Measurements from ENCODE around the gene MRPL4.

Gene MRPL4

DNA sequence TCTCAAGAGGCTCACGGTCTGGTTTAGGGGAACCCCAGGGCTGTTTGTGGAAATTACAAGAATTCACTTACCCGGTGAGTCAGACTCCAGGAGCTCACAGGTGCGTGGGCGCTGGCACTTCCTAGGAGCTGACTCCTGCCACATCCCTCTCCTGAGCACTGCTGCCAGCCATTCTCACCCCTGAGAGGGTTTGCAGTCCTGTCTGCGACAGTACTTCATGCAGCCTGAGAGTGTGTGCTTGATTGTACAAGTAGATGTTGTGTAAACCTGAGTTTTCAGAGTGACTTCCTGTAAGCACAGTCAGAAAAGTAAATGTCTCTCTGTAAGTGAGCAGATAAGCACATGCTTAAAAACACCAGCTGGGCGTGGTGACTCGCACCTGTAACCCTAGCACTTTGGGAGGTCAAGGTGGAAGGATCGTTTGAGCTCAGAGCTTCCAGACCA is 8.1 kb downstream of the MRPL4 start:
- DNase-seq (ENCODE audit: low read depth in 2 of 2), result no peak
- TF ChIP-seq, protein P1, sequence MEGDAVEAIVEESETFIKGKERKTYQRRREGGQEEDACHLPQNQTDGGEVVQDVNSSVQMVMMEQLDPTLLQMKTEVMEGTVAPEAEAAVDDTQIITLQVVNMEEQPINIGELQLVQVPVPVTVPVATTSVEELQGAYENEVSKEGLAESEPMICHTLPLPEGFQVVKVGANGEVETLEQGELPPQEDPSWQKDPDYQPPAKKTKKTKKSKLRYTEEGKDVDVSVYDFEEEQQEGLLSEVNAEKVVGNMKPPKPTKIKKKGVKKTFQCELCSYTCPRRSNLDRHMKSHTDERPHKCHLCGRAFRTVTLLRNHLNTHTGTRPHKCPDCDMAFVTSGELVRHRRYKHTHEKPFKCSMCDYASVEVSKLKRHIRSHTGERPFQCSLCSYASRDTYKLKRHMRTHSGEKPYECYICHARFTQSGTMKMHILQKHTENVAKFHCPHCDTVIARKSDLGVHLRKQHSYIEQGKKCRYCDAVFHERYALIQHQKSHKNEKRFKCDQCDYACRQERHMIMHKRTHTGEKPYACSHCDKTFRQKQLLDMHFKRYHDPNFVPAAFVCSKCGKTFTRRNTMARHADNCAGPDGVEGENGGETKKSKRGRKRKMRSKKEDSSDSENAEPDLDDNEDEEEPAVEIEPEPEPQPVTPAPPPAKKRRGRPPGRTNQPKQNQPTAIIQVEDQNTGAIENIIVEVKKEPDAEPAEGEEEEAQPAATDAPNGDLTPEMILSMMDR (IDR thresholded peaks at IDR 0.05; ENCODE audit: low read depth, low read length), result no peak
- no peak overlapping the region for H3K4me3 ChIP-seq (replicated peaks in 1 of 2; ENCODE audit: low read depth in 2 of 2, low read length in 2 of 2)

DNA sequence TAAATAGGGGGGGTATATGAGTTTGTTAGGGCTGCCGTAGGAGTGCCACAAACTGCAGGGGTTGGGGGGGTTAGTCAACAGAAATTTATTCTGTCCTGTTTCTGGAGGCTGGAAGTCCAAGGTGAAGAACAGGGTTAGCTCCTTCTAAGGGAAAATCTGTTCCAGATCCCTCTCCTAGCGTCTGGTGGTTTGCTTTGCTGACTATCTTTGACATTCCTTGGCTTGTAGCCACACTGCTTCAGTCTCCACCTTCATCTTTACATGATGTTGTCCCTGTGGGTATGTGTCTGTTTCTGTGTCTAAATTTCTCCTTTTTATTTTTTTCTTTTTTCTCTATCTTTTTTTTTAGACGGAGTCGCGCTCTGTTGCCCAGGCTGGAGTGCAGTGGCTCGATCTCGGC is 10.8 kb downstream of the MRPL4 start:
- TF ChIP-seq, protein P1 (IDR thresholded peaks at IDR 0.05; ENCODE audit: low read depth, low read length), result no peak
- no peak overlapping the region for H3K4me3 ChIP-seq (replicated peaks in 1 of 2; ENCODE audit: low read depth in 2 of 2, low read length in 2 of 2)
- peak; percentile 36 to 40 for DNase-seq (ENCODE audit: low read depth in 2 of 2)

DNA sequence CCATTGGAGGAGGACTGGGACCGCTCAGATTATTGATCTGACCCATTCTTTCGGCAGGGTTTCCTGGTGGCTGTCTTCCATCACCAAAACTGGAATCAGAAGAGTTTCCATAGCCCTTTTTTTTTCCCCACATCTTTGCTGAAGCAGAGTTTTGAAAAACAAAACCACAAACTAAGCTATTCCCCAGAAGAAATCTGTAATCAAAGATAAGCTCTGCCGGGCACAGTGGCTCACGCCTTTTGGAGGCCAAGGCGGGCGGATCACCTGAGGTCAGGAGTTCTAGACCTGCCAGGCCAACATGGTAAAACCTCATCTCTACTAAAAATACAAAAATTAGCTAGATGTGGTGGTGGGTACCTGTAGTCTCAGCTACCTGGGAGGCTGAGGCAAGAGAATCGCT is 14.7 kb downstream of the MRPL4 start:
- TF ChIP-seq, protein P1 (IDR thresholded peaks at IDR 0.05; ENCODE audit: low read depth, low read length), result no peak
- no peak for DNase-seq (ENCODE audit: low read depth in 2 of 2)
- H3K4me3 ChIP-seq (replicated peaks in 1 of 2; ENCODE audit: low read depth in 2 of 2, low read length in 2 of 2), result no peak overlapping the region

DNA sequence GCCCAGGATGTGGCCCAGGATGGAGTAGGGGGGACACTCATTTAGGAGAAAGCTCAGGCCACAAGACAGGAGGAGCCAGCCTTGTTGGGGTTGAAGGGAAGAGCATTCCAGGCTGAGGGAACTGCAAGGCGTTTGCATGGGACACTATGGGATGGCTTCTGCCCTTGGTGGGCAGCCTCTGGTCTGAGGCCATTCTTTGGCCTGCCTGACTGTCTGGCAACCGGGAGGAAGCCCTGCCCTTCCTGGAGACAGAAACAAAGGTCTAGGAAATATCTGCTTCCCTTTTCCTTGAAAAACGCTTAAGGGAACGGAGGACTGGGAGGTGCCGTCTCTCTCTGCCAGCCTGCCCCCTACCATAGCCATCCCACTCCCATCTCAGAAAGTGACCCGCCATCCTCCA is 16.1 kb downstream of the MRPL4 start:
- DNase-seq (ENCODE audit: low read depth in 2 of 2), result no peak
- H3K4me3 ChIP-seq (replicated peaks in 1 of 2; ENCODE audit: low read depth in 2 of 2, low read length in 2 of 2), result no peak overlapping the region

DNA sequence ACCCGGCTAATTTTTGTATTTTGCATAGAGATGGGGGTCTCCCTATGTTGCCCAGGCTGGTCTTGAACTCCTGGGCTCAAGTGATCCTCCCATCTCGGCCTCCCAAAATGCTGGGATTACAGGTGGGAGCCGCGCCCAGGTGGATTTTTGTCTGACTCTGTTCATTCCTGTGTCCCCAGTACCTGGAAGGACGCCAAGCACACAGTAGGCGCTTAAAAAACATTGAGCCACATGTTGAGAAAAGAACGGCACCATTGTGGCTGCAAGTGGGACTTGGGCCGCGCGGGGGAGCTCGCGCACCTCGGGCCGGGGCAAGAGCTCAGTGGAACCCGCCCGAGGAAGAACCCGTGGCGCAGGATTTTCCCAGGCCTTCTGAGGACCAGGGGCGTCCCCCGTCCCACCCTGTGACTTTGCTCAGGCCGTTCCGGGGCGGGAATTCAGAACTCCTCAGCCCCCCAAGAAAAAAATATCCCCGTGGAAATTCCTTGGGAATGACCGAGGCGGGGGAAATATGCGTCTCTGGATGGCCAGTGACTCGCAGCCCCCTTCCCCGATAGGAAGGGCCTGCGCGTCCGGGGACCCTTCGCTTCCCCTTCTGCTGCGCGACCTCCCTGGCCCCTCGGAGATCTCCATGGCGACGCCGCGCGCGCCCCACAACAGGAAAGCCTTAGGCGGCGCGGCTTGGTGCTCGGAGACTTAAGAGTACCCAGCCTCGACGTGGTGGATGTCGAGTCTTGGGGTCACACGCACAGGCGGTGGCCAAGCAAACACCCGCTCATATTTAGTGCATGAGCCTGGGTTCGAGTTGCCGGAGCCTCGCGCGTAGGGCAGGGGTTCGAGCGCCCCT is 17.5 kb downstream of the MRPL4 start:
- peak overlapping the region in 1 of 2 donors; percentile 66 for H3K4me3 ChIP-seq (replicated peaks in 1 of 2; ENCODE audit: low read depth in 2 of 2, low read length in 2 of 2)
- peak; percentile 82 to 85 for DNase-seq (ENCODE audit: low read depth in 2 of 2)
- TF ChIP-seq, protein P1 (IDR thresholded peaks at IDR 0.05; ENCODE audit: low read depth, low read length), result peak; percentile 98

More for the DNA sequence above, 16.1 kb downstream of the MRPL4 start:
- TF ChIP-seq, protein P1 (IDR thresholded peaks at IDR 0.05; ENCODE audit: low read depth, low read length), result no peak

DNA sequence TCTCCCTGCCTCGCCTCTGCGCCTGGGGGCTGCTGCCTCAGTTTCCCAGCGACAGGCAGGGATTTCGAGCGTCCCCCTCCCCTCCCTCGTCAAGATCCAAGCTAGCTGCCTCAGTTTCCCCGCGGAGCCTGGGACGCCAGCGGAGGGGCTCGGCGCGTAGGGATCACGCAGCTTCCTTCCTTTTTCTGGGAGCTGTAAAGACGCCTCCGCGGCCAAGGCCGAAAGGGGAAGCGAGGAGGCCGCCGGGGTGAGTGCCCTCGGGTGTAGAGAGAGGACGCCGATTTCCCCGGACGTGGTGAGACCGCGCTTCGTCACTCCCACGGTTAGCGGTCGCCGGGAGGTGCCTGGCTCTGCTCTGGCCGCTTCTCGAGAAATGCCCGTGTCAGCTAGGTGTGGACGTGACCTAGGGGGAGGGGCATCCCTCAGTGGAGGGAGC is 18.2 kb downstream of the MRPL4 start:
- peak in 1 of 2 donors; percentile 55 for DNase-seq (ENCODE audit: low read depth in 2 of 2)
- TF ChIP-seq, protein P1 (IDR thresholded peaks at IDR 0.05; ENCODE audit: low read depth, low read length), result no peak
- peak overlapping the region; percentile 65 to 66 for H3K4me3 ChIP-seq (replicated peaks in 1 of 2; ENCODE audit: low read depth in 2 of 2, low read length in 2 of 2)
